NCI-H226 (cell line): ENCODE data around the gene EPB41L2.
A peak's percentile ranks its signal among the peaks of the same experiment; 100 is the strongest.
"Not testable (repeated sequence)": the region's sequence is repeated elsewhere in the genome, so short reads cannot be mapped to it uniquely, and the experiment has no call there.

Experiments
- DNase-seq: peaks from one replicate; pipeline ENCODE4 v3.0.0-alpha.2; 2015

The EPB41L2 gene

DNA sequence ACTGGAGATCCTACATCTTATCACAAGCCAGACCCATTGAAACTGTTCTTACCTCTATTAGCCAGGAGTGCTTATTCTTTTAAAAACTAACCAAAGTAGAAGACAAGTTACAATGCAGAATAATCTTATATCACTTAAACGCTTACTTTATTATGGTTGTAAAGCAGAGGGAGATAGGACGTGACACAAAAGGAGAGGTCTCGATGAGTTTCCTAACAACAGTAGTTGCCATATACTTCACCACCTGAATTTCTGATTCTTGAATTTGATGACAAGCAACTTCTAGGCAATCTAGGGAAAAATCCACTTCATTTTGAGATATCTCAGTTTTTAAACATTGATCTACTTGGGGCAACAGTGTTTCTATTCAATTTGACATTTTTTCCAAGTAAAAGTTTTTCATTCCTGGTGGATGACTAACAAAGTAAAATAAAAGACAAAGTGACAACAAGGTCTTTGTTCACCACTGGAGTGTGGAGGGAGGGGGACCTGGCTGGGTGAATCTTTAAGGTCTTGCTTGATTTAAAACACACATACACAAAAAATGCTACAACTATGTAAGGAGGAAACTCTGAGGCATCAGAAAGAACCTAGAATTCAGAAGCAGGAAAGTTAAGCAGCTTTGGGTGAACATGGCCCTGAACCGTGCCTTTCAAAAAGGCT, 125.0 kb downstream of the EPB41L2 start:
- DNase-seq = no peak

DNA sequence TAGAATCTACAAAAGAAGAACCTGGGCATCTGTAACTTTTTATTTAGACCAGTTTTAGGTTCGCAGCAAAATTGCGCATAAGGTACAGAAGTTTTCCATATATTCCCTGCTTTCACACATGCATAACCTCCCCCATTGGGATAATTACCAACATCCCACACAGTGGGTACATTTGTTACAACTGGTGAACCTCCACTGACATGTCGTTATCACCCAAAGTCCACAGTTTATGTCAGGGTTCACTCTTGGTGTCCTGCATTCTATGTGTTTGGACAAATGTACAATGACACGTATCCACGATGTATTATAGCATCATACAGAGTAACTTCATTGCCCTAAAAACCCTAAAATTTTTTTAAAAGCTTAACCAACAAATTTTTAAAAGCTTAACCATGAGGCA, 126.1 kb downstream of the EPB41L2 start:
- no peak for DNase-seq

DNA sequence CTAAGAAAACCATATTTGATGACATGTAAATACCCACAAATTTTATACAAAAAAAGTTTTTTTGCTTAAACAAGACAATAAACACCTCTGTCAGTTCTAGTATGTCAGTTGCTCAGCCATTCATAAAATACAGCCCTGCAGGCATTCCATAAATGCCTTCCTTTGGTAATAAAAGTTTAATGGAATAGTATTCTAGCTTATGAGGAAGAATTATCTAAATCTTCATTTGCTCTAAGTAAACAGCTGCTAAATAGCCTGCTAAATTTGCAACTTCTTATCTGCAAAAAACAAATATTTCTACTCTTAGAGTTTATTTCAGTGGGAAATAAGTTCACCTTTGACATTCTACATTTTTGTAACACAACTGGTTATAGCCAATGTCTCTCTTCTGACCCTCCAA, 127.1 kb downstream of the EPB41L2 start:
- DNase-seq = no peak

DNA sequence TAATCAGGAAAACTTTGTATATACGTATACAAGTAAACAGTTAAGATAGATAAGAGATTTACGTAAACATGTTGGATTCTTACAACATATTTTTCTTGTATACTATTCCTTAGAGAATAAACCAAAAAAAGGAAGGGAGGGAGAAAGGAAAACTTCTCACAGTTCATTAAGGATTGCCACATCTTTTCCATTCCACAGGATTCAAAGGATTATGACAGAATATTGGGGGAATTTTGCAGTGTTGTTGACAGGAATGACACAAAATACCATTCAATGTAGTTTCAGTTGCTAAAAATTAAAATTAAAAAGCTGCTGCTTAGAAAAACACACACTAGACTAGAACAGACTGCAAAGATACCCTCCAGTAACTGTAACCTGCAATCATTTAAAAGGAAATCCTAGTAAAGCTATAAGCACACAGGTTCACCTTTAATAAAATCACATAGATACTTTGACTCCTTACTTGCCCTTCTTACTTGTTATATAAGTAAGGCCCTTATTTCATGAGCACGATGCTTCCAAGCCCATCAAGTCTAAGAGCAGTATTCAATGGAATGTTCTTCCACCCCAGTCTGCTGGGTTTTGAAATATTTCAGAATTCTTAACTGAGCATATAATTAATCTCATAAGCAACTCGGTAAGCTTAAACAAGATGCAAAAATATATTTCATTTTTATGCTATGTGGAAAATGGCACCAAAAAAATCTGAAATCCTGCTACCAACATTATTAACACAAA, 128.0 kb downstream of the EPB41L2 start:
- no peak for DNase-seq

DNA sequence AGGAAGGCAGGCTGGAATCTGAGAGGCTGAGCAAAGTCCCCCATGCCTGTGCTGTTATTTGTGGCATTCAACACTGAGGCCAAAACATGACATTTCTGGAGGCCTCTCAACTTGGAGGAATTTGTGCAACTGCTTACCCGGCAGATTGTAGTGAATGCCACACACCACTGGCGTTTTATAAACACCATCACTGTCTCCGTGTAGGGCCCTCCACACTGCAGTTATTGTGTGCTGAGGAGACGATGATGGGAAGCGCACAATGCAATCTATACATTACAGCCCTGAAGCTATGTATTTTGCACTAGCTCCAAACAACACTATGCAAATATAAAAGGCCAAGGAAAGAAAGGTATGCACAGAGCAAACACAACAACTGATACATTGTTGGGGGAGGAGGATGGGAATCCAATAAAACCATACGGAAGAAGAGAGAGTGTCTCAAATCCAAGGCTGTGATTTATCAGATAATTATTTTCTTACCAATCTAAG, 129.3 kb downstream of the EPB41L2 start:
- DNase-seq = no peak

DNA sequence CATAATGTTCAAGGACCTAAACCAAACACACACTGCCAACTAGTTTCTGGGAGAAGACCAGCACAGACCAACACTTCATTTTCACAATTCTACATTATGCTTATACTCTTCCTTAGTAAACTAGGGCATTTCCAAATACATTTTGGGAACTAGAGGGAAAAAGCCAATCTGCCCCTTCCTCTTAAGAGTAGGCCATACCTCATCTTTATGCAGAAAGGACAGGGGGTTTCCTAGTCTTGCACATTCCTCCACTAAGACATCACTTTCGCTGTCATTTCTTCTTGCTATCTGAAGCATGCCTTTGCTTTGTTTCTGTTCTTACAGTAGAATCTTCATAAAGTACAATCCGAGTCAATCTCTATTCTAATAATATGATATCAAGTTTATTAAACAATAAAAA, 130.1 kb downstream of the EPB41L2 start:
- no peak for DNase-seq

DNA sequence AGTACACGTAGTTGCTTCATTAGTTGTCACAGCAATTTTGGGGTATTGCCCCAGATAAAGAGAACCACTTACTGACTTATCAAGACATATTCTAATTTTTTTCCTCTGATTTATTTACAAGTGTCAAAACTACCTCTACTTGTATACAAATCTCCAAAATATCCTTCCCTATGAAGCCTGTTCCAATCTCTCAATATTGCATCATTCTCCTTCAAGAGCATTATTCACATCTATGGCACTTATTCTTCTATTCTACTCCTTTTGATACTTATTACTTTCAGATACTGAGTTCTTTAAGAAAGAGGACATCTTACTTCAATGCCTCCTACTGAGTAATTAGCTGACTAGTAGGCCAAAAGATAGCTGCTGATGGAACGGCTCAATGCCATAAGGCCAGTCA, 130.6 kb downstream of the EPB41L2 start:
- no peak for DNase-seq

DNA sequence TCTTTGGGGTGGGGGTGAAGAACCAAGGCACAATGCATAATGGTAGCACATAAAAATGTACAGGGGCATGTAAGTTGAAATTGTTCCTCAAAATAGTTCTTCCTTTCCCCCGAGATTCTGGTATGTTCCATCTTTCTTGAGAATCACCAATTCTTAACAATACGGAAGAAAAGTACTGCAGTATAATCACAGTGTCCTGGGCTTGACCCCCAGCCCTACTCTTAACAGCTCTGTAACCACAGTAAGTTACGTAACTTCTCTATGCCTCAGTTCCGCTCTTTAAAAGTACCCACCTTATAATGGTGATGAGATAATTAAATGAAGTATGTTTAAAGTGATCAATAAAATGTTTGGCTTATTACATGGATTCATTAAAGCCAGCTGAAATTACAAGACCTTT, 131.4 kb downstream of the EPB41L2 start:
- no peak for DNase-seq

DNA sequence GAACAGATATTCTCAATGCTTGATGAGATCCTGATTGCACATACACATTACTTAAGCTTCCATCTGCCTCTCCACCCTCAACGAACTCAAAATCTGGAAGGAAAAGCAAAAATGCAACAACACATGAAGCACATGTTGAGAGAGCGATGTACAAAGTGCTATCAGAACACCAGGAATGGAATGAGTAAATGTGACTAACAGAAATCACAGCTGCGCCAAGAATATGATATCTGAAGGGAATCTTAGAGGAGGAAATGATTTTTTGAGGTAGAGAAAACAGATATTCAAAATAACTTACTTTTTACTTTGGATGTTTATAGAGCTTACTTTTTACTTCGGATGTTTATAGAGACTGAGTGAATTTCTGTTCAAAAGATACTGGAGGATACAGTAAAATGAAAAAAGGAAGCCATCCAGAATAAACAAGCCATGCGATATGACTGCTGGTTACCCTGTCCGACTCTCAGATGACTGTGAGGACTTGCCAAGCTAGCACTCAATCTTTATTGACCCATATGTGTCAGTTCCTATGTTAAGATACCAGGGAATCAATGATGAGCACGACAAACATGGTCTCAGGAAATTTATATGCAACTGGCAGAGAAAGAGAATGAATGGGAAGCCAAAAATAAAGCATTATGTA, 133.9 kb downstream of the EPB41L2 start:
- no peak for DNase-seq

DNA sequence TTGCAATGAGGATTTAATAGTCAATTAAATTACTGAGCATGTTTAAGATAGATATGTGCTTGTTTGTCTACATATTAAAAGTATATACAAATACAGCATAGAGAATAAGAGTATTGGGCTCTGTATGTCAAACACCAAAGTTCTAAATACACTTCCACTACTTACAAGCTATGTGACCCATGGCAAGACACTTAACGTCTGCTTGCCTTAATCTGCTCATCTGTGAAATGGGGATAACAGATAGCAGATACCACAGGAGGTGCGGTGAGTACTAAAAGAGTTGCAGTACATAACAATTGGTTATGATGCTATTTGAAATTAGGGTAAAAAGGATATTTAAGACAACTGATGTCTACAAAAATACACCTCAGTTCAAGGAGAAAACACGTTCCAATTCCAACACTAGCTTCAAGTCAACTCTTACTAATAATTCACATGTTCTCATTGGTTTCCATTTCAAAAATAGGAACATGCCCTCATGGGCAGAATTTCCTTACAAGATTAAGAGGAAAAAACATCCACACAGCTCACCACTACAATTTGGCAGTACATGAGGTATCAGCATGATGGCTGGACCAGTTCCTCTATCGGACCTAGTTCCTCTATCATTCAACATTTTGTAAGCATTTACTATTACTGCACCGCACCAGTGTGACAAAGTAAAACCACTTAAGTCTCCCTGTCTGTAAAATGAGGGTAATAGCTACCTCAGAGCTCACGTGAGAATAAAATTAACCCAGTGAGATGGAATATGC, 134.7 kb downstream of the EPB41L2 start:
- no peak for DNase-seq

DNA sequence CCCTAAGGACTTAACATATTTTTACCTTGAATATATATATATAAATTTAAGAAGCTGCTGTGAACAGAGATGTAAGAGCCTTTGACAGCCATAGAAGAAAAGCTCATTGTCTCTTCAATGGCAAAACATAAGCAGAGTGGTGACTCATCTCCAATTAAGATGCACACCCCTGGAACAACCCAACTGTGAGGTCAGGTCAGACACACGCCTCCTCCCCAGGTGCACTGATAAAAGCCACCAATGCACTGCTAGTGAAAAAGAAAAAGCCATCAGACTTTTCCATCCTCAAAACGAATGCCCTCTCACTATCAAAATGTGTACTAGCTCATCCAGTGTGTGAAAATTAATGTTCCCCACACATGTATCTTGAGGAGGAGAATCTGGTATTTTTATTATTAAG, 135.7 kb downstream of the EPB41L2 start:
- no peak for DNase-seq

DNA sequence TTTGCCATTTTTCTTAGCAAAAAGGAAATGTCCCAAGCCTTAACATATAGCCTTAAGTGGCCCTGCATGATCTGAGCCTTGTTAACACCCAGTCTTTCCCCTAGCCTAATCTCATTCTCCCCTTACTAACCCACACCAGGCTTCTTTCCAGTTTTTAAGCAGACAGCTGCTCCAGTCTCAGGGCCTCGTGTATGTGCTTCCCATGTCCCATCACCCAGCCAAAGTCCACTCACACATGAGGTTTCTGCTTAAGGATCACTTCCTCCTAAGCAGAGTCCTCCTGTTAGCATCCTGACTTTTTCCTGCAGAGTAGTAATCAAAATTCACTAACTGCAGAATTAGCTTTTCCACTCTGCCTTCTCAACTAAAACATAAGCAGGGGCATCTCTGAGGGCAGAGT, 139.7 kb downstream of the EPB41L2 start:
- DNase-seq = no peak

DNA sequence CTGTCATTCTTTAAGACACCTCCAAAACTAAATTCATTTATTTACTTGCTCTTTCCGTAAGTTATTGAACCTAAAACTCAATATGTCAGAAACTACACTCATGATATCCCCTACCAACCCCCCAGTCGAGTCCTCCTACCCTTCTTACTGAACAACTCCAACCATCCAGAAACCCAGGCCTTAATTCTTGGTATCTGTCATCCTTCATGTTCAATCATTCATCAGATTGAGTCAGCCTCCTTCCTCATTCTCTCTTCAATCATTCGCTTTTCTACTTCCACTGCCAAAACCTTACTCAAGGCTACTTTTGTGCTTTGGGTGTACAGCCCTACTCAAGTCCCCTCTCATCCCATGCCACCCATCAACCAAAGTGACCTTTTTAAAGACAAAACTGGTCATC, 140.1 kb downstream of the EPB41L2 start:
- DNase-seq = no peak

DNA sequence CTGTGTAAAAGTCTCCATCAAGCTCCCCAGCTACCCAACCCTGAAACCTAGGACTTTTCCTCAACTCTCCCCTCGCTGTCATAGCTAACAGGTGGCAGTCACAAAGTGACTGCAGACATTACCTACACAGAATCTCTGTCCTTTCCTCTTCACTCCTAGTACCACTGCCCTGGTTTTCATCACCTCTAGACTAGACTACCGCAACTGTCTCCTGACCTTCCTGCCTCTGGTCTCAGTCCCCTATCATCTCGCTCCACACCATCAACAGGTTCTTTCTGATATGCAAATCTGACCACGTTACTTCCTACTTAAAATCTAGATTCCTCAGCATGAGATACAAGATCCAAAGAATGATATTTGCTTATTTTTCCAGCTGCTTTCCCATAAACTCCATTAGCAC, 142.1 kb downstream of the EPB41L2 start:
- no peak for DNase-seq

DNA sequence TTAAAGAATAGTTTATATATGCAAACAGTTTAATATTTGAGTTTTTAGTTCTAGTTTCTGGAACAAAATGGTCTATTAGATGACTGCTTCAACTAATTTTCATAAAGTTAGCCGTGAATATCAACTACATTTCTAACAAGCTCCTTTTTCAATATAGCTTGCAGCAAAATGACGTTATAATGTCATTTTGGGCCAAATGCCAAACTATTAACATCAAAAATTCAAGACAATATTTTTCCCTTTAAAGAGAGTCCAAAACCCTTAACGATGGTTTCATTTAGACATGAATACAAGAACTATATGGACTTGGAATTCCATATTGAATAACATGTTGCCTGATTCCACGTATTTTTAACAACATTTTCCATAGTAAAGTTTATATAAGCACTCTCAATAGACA, 144.9 kb downstream of the EPB41L2 start:
- no peak for DNase-seq

DNA sequence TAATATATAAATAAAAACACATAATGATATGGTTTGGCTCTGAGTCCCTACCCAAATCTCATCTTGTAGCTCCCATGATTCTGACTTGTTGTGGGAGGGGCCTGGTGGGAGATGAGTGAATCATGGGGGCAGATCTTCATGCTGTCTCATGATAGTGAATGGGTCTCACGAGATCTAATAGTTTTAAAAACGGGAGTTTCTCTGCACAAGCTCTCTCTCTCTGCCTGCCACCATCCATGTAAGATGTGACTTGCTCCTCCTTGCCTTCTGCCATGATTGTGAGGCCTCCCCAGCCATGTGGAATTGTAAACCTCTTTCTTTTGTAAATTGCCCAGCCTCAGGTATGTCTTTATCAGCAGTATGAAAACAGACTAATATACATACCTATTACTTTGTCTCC, 147.4 kb downstream of the EPB41L2 start:
- DNase-seq = not testable (repeated sequence)

DNA sequence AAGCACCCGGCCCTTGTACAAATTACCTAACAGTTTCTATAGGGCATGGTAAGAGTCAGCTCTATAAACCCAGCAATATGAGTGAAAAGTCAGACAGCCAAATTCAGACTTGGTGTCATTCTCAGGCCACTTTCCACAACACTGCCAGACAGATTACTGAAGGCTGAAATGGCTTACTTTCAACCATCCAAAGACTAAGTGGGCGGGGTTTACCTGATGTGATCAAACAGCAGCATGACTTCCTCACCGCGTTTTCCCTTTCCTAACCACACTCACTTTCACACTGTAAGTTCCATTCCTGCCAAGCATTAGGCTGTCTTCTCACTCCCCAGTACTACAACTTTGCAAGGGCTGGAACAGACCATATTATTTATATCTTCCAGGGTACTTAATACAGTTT, 149.9 kb downstream of the EPB41L2 start:
- no peak for DNase-seq

DNA sequence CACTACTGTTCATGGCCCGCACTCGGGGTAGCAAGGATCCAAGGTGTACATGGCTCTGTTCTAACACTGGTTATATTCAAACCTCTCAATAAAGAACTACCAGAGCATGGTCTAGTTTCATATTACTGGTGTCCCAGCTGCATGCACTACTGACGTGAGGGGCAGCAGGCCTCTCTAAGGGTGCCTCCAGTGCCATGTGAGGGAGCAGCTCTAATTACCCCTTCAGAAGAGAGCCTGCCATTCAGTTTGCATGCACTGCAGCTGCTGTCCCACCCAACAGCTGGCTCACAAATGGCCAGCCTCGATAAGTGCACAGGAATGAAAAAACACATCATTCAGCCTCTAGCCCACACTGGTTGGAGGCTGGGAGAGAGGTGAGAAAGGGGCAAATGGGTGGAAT, 150.6 kb downstream of the EPB41L2 start:
- DNase-seq = no peak

DNA sequence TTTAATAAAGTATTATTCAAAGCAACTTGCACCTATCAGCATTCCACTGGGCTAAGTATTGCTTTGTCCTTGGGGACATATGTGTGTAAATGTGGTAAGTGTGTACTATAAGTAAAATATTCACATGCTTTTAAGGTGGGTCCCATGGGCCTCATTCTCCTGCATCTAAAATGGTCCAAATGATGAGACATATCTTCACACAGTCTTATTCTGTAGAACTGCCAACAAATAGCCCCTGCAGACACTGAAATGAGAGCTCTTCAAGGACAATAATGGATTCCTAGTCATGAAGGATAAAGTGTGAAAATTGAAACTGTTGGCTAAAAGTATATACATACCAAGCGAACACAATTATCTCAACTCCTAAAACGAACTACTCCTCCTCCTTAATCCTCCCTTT, 154.1 kb downstream of the EPB41L2 start:
- DNase-seq = no peak

DNA sequence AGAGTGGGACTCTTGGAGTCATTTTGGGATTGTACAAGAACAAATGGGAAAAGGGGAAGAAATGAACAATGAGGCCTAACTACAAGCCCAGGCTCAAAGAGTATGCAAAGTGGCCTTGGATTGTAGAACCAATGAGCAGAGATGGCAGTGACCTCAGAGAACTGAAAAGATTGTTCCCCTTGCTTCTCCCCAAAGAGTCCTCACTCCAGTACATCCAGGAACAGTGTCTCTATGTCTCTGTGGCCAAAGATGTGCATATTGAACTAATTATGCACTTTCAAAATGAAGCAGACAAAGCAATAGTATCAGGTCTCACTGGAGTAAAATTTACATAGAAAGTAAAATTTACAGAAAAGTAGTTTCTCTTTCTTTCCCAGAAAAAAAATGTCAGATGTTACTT, 154.9 kb downstream of the EPB41L2 start:
- DNase-seq = no peak

DNA sequence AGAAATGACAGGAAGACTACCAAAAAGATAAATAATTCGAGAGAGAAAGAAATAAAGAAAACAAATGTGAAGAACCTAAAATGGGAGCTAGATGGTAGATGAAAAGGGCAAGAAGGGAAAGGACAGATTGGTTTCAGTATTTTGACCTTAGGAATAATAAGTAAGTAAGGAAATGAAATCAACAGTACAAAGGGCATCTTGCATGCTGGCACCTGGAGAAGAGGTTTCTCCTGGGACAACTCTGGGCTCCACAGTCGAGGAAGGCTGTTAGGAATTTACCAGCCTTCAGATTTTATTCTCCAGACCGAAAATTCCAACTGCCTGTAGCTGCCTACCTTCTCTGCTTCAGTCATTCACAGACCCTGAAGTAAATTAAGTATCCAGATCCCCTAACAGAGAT, 155.4 kb downstream of the EPB41L2 start:
- DNase-seq = no peak

DNA sequence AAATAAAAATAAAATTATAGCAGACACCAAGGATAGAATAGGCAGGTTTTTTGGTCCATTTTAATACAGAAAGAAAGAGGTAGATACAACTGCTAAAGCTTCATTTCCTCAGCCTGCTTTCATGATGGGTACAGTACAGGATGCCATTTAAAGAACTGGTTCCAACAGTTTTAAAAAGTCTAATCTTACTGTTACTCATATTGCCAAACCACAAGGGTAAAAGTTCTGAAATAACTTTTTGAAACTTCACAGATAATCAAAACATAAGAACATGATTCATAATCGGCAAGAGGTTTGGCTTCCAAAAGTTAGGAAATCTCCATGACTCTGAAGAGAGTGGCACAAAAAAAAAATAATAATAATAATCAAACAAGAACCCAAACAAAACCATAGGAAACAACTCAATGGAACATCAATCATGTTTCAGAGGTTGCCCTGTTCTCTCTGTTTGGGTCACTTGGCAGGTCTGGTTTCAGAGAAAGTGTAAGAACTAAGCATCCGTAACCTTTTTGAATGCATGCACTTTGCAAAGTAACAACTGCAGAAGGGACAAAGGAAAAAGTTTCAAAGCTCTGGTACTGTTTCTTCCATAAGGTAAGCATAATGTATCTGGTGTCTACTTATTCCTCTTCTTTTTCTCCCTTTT, 156.2 kb downstream of the EPB41L2 start:
- peak; percentile 62 for DNase-seq

DNA sequence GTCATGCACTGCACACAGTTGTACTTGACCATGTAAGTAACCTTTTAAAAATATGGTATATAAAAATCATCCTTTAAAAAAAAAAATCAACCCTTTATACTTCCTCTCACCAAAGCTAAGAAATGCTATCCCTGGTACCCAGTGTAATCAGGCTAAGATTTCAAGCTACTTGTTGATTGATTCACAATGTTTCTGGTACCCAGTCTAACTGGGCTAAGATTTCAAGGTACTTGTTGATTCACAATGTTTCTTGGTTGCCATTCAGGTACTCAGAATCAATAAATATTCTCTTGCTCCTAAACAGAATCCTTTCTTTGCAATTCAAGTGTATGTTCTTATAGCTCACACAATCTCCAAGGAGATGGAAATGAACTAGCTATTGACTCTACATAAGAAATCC, 159.4 kb downstream of the EPB41L2 start:
- DNase-seq = no peak
